GM18519 (cell line): Measurements from ENCODE around the gene HOTAIR.

Experiments
- ATAC-seq: cut with Tn5 transposase; IDR thresholded peaks from one replicate; pipeline ENCODE4 v1.9.1; 2021; ENCODE audit warnings: mild to moderate bottlenecking, moderate library complexity; ENCODE audit not compliant: unreplicated experiment, low FRiP score

The HOTAIR gene

DNA sequence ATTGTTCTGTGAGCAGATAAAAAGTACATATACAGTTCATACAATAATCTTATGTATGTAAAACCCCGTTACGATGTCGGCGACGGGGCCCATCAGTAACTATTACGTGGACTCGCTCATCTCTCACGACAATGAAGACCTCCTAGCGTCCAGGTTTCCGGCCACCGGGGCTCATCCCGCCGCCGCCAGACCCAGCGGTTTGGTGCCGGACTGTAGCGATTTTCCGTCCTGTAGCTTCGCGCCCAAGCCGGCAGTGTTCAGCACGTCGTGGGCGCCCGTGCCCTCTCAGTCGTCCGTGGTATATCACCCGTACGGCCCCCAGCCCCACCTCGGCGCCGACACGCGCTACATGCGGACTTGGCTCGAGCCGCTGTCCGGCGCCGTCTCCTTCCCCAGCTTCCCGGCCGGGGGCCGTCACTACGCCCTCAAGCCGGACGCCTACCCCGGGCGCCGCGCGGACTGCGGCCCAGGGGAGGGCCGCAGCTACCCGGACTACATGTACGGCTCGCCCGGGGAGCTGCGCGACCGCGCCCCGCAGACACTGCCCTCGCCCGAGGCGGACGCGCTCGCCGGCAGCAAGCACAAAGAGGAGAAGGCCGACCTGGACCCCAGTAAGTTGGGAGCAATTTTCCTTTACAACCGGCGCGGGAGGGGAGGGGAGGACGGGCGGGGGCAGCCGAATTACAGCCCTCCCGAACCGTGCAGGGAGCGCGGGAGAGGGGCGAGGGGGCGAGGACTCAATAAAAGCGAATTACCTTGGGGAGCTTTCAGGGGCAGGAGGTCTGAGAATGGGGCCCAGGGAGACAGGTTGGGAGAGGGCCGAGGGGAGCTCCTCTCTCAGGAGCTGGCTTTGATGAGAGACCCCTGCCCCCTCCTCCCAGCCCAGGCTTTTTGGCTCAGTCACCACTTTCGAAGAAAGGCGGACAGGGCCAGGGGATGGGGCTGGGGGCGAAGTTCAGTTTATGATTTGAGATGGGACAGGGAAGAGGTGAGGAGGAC is 25.7 kb upstream of the HOTAIR start, which contains the start of gene HOXC9:
Gene HOXC9, plus strand, starts transcription at position 46 of the 999 bp plus-strand sequence. Its CDS starts 28 bp downstream, at position 74.
- no peak for ATAC-seq

DNA sequence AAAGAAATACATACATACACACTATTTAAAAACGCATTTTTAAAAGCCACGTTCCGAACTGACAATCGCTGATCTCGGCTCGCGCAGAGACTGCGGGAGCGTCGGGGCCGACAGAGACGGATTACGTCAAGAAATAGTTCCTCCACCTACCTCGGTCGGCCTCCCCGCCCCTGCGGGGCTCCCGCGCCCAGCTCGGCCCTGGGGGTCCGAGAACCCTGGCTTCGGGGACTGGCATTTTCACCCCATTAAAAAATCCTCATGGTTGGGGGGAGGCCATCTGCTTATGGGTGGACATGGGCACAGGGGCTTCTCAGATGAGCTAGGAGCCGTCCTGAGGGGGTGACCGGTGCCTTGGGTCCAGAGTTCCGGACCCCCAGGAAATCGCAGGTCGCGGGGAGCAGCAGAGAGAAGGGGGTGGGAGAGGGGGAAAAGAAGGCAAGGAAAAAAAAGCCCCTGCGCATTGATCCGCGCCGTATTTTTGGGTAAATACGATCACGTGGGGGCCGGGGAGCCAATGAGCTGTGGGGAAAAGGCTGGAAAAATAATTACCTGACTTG is 24.9 kb upstream of the HOTAIR start:
- no peak for ATAC-seq

DNA sequence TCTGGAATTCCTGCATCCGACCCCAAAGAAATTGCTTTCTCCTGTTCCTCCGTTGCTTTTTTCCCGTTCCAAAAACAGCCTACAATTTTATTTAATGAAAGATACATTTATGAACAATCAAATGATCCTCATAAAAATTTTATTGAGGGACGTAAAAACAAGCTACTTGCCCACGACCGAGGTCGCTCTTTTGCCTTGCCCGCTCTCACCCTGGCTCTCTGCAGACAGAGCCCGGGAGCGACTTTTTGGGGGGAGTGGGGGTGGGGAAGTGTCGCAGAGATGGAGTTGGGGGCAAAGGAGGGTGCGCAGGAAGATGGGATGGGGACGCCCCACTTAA is 24.1 kb upstream of the HOTAIR start:
- no peak for ATAC-seq

DNA sequence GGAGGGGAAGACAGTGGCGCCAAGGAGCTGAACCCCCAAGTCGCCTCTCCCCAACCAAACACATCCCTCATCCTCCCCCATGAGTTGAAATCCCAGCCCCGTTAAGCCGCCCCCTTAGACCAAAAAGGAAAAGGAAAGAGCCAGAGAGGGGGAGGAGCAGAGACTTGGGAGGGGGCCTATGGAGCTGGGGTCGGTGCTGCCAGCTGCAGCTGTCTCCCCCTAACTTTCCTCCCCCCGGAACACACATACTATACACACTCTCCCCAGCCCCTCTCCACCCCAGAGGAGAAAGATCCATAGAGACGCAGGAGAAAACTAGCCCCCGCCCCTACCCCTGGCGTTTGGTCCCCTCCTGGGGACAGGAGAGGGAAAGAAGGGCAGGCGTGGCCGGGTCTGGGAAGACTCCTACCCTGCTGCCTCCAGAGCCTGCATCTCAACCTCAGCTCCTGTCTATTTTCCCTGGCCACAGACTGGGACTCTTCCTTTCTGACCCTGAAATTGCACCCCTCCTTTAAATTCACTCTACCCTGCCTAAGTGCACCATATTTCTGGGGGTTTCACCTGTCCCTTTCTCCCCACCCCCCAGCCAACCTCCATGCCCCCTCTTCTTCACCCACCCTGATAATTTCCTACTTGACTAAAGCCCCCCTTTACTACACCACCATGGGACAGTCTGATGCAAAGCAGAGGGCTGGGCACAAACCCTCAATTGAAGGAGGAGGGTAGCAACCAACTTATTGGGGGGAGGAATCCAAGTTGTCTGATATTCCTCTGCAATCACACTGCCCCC is 23.6 kb upstream of the HOTAIR start:
- no peak for ATAC-seq

DNA sequence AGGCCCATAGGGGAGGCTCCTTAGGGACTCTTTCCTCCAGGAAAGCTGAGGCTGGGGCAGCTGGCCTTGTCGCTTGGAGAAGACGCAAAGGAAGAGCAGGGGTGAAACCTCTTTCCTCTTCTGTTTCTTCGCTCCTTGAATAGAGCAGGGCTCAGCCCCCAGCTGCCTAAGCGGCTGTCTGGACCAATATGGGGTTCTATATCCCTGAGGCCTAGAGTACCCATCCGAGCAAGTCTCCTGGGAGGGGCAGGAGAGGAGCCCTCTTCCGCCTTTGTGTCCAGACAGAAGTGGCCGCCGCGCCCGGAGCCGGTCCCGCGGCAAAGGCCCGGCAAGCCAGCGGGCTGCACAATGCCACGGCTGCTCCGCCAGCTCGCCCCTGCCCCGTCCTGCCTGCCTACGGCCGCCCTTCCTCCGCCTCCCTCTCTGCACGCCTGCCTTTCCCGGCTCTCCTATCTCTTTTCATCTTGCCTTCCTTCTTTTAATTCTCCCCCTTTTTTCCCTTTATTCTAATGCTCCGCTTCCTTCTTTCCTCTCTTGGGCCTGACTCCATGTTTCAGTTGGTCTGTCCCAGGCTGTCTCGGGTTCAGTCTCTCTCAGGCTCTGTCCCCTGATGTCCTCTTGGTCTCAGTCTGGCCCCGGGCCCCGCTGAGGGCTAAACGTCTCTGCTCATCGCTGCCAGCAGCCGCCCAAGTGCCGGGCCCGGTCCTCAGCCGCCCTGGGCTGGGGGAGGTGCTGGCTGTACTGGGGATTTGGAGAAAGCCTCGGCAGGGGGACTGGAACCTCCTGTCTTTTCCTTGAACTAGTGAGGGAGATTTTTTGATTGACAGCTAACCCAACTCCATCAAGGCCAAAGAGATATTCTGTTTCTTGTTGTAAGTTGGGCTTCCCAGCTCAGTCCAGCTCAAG is 22.7 kb upstream of the HOTAIR start:
- no peak for ATAC-seq

DNA sequence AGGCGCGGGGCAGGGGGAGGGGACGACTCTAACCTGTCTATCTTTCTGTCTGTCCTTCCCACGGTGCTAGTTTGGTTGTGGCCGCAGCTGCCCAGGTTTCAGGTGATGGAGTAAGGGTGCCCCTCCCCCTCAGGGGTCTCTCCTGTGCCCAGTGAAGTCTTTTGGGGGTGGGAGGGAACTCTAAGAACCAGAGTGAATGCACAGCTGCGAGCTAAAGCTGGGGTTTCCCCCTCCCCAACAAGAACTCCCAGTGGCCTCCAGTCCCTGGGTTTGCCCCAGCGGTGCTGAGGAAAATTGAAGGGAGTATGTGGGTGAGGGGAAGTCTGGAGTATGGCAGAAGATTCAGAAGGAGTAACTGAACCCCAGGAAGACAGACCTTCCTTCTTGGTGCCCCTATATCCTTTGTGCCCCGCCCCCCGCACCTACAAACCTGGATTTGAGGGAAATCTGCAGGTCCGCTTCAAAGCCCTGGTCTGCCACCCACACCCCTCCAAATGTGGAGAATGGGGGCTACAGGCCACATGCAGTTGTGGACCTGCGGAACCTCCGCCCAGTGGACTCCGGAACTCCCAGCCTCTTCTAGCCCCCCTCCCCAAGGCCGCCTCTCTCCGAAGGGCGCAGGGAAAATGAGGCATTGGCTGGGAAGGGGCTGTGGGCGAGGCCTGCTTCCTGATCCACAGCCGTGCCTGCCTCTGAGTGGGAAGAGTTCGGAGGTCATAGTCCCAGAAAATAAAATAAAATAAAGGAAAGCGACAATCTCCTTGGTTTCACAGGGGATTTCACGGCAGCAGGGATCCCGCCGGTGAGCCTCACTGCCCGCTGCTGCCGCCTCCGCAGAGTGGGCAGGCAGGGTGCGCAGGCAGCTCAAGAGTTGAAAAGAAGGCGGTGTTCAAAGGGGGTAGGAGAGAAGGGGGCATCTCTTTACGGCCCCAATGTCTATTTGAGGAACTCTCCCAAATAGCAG is 21.8 kb upstream of the HOTAIR start:
- no peak for ATAC-seq

DNA sequence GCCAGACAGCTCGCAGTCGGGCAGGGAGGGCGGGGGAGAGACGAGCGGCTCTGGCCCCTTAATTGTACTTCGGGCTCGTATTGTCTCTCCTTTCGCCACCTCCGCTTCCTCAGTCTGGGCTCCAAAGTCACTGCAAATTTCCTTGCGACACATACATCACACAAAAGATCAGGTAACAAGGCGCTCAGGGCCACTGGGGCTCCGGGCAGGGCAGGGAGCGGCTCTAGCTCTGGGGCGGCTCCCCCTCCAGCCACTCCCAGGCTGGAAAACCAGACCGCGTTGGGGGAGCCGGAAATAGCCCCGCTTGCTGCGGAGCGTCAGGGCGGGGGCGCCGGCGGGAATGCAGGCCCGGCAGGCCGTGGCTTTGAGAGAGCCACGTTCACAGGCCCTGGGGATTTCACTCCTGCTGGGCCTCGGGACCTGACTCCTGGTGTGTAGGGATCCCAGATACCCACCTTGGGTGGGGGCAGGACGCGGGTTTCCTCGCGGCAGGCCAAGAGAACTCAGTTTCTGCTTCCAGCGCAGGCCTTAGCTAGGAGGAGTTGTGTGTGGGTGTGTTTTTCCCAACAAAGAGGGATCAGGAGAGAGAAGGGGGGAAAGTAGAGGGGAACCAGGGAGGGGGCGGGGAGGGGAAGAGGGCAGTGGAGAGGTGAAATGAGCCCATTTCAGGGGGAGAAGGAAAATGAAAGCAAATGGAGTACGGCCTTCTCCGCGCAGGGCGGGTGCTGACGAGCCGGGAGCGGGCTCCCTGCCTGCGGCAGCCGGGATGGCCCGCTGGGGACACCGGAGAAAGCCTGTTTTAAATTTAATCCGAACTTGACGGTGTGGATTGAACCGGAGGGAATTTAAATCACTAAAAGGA is 20.9 kb upstream of the HOTAIR start:
- ATAC-seq: no peak

DNA sequence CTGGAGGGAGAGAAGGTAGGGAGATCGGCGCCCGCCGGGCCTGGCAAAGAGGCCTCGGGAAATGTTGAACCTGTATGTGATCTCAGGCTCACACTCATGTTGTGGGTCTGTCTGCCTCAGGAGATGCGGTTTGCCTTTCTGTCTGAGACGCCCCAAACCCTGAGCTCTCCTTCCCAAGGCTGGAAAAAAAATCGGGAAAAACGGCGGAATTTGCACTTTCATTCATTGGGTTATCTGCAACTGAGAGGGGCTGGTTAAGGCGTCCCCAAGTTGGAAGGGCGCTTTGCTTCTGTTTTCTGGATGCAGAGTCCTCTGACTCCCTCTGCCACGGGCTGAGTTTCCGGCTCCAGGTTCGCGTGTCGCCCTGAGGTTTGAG is 20.2 kb upstream of the HOTAIR start:
- no peak for ATAC-seq

DNA sequence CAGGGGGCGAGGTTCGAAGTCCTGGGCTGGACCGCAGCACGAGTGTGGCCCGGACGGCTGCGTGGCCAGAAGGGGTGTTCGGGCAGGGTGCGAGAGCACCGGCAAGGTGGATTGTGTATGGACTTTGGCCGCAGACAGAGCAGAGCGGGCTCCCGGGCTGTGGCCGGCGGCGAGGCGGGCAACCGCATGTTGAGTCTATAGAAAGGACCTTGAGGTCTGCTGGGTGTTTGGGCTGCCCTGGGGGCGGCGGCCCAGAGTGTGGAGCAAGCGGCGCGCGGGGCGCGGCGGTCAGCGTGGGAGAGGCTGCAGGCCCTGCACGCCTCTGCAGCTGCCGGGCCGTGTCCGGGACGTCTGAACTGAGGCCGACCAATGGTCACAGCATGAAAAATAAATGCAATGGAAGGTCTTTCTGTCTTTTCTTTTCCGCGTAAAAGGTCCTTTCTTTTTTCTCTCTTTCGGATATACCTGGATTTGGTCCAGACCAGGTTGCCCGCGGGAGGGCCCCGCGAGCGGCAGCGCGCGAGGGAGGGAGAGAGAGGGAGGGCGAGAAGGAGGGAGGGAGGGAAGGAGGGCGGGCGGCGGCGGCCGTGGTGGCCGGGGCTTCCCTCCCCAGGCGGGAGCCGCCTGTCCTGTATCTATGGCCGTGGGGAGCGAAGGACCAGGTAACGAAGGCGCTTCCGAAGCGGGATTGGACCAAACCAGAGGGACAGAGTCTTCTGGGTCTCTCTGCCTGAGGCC is 19.7 kb upstream of the HOTAIR start:
- no peak for ATAC-seq

DNA sequence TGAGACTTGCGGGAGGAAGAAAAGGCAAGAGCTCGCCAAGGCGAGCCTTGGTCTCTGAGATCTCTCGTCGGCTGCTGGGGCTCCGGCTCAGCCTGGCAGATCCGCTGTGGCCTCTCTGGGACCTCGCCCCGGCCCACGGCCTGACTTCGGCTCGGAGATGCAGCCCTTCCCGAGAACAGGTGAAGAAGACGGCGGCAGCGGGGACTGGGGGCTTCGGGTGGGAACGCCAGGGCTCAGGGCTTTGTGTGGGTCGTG is 19.2 kb upstream of the HOTAIR start:
- no peak for ATAC-seq

DNA sequence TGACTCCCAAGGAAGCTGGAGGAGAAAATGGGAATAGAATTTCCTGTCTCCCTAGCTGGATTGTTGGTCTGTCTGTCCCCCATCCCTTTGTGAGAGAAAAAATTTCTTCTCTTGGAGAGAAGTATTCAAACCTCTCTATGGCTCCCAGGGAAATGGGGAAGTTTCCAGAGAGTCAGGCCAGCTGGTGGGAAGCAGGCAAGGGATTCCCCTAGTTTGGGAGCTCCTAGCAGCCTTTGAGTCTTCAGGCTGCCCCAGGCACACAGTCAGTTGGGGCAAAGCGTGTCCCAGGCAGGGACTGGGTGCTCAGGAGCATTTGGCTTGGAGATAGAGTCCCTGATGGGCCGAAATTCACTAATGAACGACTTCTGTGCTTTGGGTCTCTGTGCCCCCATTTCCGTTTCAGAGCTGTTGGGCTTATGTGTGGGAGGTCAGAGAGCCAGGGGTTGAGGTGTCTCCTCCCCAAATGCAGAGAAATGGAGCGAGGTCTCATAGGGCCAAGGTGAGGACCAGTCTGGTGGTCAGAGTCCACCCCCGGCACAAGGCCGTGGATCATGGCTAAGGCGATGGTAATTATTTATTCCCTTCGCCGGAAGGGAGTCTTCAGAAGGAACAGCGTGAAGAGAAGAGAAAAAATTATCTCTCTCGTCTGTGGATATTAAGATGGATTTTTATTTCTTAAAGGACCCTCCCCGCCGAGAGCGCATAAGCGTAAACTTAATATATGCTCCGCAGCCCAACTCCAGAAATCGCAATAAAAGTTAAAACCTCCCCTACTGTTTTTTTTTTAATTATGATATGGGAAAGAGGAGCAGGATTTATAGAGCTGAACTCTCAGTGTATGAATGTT is 18.6 kb upstream of the HOTAIR start:
- ATAC-seq: no peak

DNA sequence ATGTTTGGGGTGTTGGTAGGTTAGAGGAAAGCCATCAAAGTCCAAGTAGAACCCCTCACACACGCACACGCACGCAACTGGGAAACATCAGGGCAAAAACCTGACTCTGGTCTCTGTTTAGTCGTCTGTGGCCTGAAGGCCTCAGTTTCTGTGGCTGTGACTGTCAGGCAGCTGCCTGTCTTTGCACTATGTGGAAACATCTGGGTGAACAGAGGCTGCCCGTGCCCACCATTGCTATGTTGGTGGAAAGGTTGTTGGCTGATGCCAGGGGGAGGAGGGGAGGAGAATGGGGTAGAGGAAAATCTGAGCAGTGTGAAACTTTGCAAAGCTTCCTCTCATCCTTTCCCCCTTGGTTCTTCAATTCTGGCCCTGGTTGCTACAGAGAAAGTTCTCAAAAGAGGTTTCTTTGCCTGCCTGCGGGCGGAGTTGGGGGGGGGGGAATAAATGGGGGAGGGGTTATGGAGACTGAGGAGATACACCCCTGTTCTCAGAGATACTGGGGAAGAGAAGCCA is 17.7 kb upstream of the HOTAIR start:
- no peak for ATAC-seq

DNA sequence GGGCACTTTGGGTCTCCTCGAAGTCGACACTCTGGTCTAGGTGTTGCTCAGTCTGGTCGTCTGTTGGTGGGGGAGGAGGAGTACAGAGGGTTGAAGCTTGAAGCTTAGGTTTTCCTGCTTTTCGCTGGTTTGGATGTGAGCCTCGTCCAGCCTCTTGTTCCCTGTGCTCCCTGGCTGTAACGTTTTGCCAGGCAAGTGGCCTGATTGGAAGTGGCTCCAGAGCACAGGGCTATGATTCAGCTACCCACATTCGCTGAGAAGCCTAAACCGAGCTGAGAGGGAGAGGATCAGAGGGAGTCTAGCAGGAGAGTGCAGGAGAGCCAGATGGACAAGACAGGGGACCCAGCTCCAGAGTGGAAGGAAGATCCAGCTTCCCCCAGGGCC is 16.3 kb upstream of the HOTAIR start:
- ATAC-seq: no peak

DNA sequence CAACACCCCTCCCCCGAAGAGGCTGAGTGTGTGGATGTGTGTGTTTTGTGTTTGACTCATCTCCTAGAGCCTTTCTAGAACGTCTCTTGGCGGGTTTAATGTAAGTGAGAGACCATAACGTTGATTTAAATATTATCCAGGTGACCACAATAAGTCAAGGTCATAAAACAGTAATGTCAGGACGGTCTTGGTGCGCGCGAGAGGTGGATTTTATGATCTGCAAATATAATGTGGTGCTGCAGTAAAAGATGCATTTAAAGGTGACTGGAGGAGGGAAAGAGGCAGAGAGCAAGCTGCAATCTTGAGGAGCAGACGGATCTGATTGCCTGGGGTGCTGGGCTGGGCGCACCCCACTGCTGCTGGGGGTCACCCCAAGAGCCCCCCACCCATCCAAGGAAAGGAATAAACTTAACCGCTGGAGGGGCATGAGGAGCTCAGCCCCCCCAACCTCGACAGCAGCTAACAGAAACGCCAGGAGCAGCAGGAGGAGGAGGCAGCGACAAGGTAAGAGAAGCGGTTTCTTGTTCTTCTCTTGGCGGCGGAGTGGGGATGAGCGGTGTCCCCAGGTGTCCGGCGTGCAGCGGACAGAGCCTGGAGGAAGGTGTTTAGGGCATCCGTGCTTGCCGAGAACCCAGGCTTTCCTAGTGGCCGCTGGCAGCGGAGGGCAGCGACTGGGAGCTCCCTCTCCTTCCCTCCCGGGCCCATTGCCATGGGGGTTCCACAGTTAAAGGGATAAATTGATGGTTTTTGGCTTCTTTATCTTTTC is 15.7 kb upstream of the HOTAIR start:
- no peak for ATAC-seq

DNA sequence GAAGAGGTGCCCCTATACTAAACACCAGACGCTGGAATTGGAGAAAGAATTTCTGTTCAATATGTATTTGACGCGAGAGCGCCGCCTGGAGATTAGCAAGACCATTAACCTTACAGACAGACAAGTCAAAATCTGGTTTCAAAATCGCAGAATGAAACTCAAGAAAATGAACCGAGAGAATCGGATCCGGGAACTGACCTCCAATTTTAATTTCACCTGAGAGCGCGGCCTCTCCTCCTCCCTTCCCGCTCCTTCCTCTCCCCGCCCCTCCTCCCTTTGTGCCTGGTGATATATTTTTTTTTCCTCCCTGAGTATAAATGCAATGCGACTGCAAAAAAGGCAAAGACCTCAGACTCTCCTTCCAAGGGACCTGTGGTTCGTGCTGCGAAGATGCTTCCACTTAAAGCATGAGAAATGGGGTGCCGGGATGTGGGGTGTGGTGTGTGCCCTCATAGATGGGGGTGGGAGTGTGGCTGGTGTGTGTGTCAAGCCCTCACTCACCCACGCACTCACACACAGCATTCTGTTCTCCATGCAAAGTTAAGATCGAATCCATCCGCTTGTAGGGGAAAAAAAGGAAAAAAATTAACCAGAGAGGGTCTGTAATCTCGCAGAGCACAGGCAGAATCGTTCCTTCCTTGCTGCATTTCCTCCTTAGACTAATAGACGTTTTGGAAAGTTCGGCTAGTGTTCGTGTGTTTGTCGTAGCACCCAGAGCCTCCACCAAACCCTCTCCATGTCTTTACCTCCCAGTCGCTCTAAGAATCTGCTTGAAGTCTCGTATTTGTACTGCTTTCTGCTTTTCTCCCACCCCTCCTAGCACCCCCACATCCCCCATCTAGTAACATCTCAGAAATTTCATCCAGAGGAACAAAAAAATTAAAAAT is 14.7 kb upstream of the HOTAIR start:
- ATAC-seq: no peak
